Upper lobe of left lung (tissue), 6 donors: ENCODE measurements around the gene ZNF621. TPM values are rescaled to one million over a fixed set of nuclear protein-coding genes. Genes with fewer than 3 reads are reported as not detected.

Experiments used
- ATAC-seq, 2 donors: fragments of 200-7000 bp; cut with Tn5 transposase; one replicate each; pipeline ENCODE4 v1.9.1; 2022; ENCODE audit warnings: mild to moderate bottlenecking in 2 of 2, moderate library complexity in 2 of 2; ENCODE audit not compliant: low FRiP score in 2 of 2
- DNase-seq, 2 donors: peaks; one replicate each; pipeline ENCODE4 v3.0.0-alpha.2; 2019 to 2020
- H3K27ac ChIP-seq, 4 donors: fragments of 200-600 bp; sonication (generic); one replicate each; pipeline ENCODE4 v1.5.1; 2016 to 2019
- H3K27me3 ChIP-seq, 4 donors: fragments of 200-600 bp; sonication (generic); one replicate each; pipeline ENCODE4 v1.5.1; 2017 to 2019
- H3K36me3 ChIP-seq, 4 donors: fragments of 200-600 bp; sonication (generic); one replicate each; pipeline ENCODE4 v1.5.1; 2016 to 2019
- H3K4me1 ChIP-seq, 4 donors: fragments of 200-600 bp; sonication (generic); one replicate each; pipeline ENCODE4 v1.5.1; 2018 to 2019
- H3K4me3 ChIP-seq, 4 donors: fragments of 200-600 bp; sonication (generic); one replicate each; pipeline ENCODE4 v1.5.1; 2017 to 2019; ENCODE audit warnings: mild to moderate bottlenecking in 2 of 4, moderate library complexity in 1 of 4
- H3K9me3 ChIP-seq, 4 donors: fragments of 200-600 bp; sonication (generic); one replicate each; pipeline ENCODE4 v1.5.1; 2018 to 2019
- CTCF ChIP-seq, 6 experiments: fragments of 450-650 bp in 4 of 6; fragments of 200-600 bp in 2 of 6; sonication (generic) in 2 of 6; IDR thresholded peaks; one replicate each; pipeline ENCODE4 v1.5.1; 2016 to 2019; ENCODE audit warnings: antibody characterized with exemption in 6 of 6
- EP300 ChIP-seq, 4 donors: sonication (generic); formaldehyde crosslinking; IDR thresholded peaks; one replicate each; pipeline ENCODE4 v1.5.1; 2017; ENCODE audit warnings: antibody characterized with exemption in 4 of 4, control low read depth in 2 of 4
- POLR2A ChIP-seq, 4 donors: fragments of 450-650 bp; IDR thresholded peaks; one replicate each; pipeline ENCODE4 v1.5.1; 2016 to 2017; ENCODE audit warnings: antibody characterized with exemption in 4 of 4, mild to moderate bottlenecking in 2 of 4
- POLR2AphosphoS5 ChIP-seq, 2 donors: sonication (generic); formaldehyde crosslinking; IDR thresholded peaks; one replicate each; pipeline ENCODE4 v1.5.1; 2017; ENCODE audit warnings: antibody characterized with exemption in 2 of 2
- WGBS, 2 donors: methylation state at CpG; one replicate each; pipeline ENCODE4 v1.1.5; 2017 to 2018; 5-methylcytosine and 5-hydroxymethylcytosine counted together
- total RNA-seq, 6 donors: library from RNA; depleted of rRNA in 4 of 6; stranded (reverse); fragments of >200 nt in 4 of 6; gene quantifications; one replicate each; pipeline versions ENCODE4 v1.1.0 to v1.2.1, GENCODE V29; 2016 to 2021
- donor health status: DM: no; HTN: no; CAD: no; lungs with moderate emphysema.
- donor health status: DM: no; HTN: yes; CAD: no; lungs with severe emphysema.

The ZNF621 gene
- total RNA-seq, 6 donors from 2014 or later = 14.3 to 39.8 (median 17.6) TPM

DNA sequence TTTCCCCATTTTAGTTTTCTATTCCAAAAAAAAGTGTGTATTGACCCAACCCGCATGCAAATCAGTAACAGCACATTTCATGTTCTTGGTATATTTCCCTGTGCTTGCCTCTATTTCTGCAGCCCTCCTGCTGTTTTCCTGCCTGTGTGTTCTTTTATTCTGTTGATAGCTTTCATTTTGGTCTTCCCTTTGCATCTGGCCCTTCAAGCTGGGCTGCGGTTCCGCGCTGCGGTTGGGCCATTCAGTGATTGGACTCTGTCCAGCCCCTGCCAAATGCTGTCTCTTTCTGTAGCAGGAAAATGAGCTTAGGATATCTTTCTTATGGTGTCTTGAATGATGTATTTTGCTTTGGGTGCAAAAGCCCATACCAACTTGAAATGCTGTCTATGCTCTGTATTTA lies 49.9 kb downstream of the ZNF621 start:
- DNase-seq = peak in 1 of 2 donors; percentile 63
- no peak for ATAC-seq
- H3K27ac ChIP-seq = no peak overlapping the region
- TF ChIP-seq POLR2A (IDR thresholded peaks at IDR 0.05) (no peak), CTCF (IDR thresholded peaks at IDR 0.05) (no peak), EP300 (IDR thresholded peaks at IDR 0.05) (no peak), POLR2AphosphoS5 (IDR thresholded peaks at IDR 0.05) (no peak)
- no peaks in the 10 kb centered on the region for H3K36me3 ChIP-seq
- H3K9me3 ChIP-seq = no peaks in the 10 kb centered on the region
- no peak overlapping the region for H3K4me3 ChIP-seq
- no peaks in the 10 kb centered on the region for H3K27me3 ChIP-seq
- no peaks in the 10 kb centered on the region for H3K4me1 ChIP-seq
- 83 to 88% methylated on average over 5 of the region's 5 CpGs for WGBS, 2 donors

- Histone ChIP-seq H3K9me3 (no peaks in the 10 kb centered on the region), H3K27ac (no peak overlapping the region), H3K36me3 (no peaks in the 10 kb centered on the region), H3K4me3 (no peak overlapping the region), H3K4me1 (peaks cover 0 to 6% (median 0%) of the 10 kb centered on the region in 4 donors), H3K27me3 (no peaks in the 10 kb centered on the region)
- no peak for DNase-seq
- ATAC-seq = no peak
- WGBS, 2 donors = 68 to 80% methylated on average over 4 of the region's 4 CpGs
- no peak for TF ChIP-seq EP300 (IDR thresholded peaks at IDR 0.05)
- TF ChIP-seq CTCF (IDR thresholded peaks at IDR 0.05) = no peak
- TF ChIP-seq POLR2A (IDR thresholded peaks at IDR 0.05) = no peak
- no peak for TF ChIP-seq POLR2AphosphoS5 (IDR thresholded peaks at IDR 0.05)
These were observed 51.6 kb downstream of the ZNF621 start for GRCh38 chr3:40576396-40576795.

DNA sequence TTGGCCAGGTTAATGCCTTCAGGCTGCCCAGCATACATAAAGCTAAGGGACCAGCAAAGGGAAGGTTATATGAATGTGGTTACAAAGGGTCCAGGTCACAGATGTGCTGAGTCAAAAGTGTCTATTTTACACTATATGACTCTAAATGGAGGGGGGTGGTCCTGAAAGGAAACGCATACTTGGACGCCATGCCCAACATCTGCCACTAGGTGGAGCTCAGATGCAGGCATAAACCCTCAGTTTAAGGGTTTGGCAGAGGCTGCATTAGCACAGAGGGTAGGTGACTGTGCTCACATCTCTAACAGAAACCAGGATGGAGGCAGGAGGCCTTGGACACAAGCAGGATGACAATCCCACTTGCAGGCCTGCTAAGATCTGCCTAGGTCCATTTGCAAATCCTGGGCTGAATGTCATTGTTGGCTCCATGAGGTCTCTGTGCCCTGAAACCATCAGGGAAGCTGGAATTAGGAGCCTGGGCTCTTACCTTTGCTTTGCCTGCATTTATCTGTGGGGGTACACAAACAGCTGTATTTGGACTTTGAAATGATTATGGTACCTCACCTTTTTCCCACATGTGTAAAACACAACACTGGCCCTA lies 55.8 kb downstream of the ZNF621 start:
- H3K9me3 ChIP-seq = no peaks in the 10 kb centered on the region
- TF ChIP-seq POLR2A (IDR thresholded peaks at IDR 0.05) (no peak), EP300 (IDR thresholded peaks at IDR 0.05) (no peak), CTCF (IDR thresholded peaks at IDR 0.05) (peak; percentile 83 to 92 (median 85)), POLR2AphosphoS5 (IDR thresholded peaks at IDR 0.05) (no peak)
- WGBS, 2 donors = 0% methylated on average over 1 to 2 of the region's 2 CpGs
- no peak overlapping the region for H3K27ac ChIP-seq
- no peaks in the 10 kb centered on the region for H3K36me3 ChIP-seq
- peak in 1 of 2 donors; percentile 41 for DNase-seq
- ATAC-seq = peak; percentile 56 to 76
- H3K27me3 ChIP-seq = no peaks in the 10 kb centered on the region
- H3K4me3 ChIP-seq = no peak overlapping the region
- peaks cover 0 to 8% (median 7%) of the 10 kb centered on the region in 4 donors for H3K4me1 ChIP-seq

- Histone ChIP-seq H3K27me3 (no peaks in the 10 kb centered on the region), H3K4me1 (peaks cover 0 to 8% (median 7%) of the 10 kb centered on the region in 4 donors), H3K9me3 (no peaks in the 10 kb centered on the region), H3K4me3 (no peak overlapping the region), H3K27ac (no peak overlapping the region), H3K36me3 (no peaks in the 10 kb centered on the region)
- TF ChIP-seq CTCF (IDR thresholded peaks at IDR 0.05) (no peak), EP300 (IDR thresholded peaks at IDR 0.05) (no peak)
- WGBS, 2 donors = 88 to 100% methylated on average over 1 of the region's 1 CpG
- DNase-seq (no peak), ATAC-seq (no peak)
These were observed 56.4 kb downstream of the ZNF621 start for GRCh38 chr3:40581166-40581565.

DNA sequence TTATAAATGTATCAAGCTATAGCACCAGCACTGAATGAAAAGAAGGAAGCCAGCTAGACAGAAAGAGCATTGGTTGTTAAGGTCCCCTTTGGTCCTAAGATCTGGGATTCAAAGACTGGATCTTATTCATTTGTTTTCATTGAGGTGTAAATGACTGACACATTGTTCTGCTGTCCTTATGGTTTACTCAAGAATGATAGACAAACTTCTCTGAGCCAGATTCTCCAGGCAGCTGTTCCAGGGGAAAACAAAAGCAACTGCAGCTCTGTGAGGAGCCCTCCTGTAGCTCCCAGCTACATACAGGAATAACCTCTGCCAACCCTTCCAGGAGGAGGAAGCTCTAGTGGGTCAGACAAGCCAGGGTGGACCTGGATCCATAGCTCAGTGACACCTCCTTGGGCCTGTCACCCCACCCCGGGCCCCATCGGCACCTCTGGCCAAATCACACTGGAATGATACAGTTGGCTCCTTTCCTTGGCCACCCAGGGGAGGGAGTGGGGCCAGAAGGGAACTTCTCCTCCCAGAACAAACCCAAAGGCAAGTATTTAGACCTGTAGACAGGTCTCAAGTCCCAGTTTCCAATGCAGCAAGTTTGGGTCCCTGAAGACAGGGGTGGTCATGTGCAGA lies 57.8 kb downstream of the ZNF621 start:
- no peak for TF ChIP-seq CTCF (IDR thresholded peaks at IDR 0.05)
- no peak for TF ChIP-seq POLR2A (IDR thresholded peaks at IDR 0.05)
- TF ChIP-seq EP300 (IDR thresholded peaks at IDR 0.05) = no peak
- no peak for TF ChIP-seq POLR2AphosphoS5 (IDR thresholded peaks at IDR 0.05)
- Histone ChIP-seq H3K4me1 (peaks cover 0 to 8% (median 7%) of the 10 kb centered on the region in 4 donors), H3K36me3 (no peaks in the 10 kb centered on the region), H3K27ac (no peak overlapping the region), H3K9me3 (no peaks in the 10 kb centered on the region), H3K27me3 (no peaks in the 10 kb centered on the region), H3K4me3 (no peak overlapping the region)
- 85% methylated on average over 2 of the region's 2 CpGs; no CpG with 5 or more reads in 1 of the 2 donors for WGBS, 2 donors
- ATAC-seq = no peak
- DNase-seq = no peak
